Skeletal muscle satellite cell (primary cell): Measurements from ENCODE around the gene CDC42BPG.

ENCODE experiments used
- H3K27me3 ChIP-seq: 2 replicates; pipeline ENCODE4 v1.7.0; 2013; ENCODE audit warnings: low read length; ENCODE audit not compliant: control insufficient read depth, insufficient read depth
- H3K36me3 ChIP-seq: 2 replicates; pipeline ENCODE4 v1.7.0; 2013; ENCODE audit warnings: mild to moderate bottlenecking, control low read depth, low read length; ENCODE audit not compliant: insufficient read depth
- H3K4me1 ChIP-seq: 2 replicates; pipeline ENCODE4 v1.7.0; 2013; ENCODE audit warnings: low read length; ENCODE audit not compliant: control insufficient read depth, insufficient read depth
- H3K4me2 ChIP-seq: 2 replicates; pipeline ENCODE4 v1.7.0; 2013; ENCODE audit warnings: mild to moderate bottlenecking, low read length
- H3K4me3 ChIP-seq: 2 replicates; pipeline ENCODE4 v1.7.0; 2013; ENCODE audit warnings: low read length
- H3K9ac ChIP-seq: 2 replicates; pipeline ENCODE4 v1.7.0; 2013; ENCODE audit warnings: mild to moderate bottlenecking, low read depth, low read length, moderate library complexity
- H3K9me3 ChIP-seq: replicated peaks from 2 replicates; pipeline ENCODE4 v1.7.0; 2013; ENCODE audit warnings: mild to moderate bottlenecking, control low read depth, low read length

The CDC42BPG gene

DNA sequence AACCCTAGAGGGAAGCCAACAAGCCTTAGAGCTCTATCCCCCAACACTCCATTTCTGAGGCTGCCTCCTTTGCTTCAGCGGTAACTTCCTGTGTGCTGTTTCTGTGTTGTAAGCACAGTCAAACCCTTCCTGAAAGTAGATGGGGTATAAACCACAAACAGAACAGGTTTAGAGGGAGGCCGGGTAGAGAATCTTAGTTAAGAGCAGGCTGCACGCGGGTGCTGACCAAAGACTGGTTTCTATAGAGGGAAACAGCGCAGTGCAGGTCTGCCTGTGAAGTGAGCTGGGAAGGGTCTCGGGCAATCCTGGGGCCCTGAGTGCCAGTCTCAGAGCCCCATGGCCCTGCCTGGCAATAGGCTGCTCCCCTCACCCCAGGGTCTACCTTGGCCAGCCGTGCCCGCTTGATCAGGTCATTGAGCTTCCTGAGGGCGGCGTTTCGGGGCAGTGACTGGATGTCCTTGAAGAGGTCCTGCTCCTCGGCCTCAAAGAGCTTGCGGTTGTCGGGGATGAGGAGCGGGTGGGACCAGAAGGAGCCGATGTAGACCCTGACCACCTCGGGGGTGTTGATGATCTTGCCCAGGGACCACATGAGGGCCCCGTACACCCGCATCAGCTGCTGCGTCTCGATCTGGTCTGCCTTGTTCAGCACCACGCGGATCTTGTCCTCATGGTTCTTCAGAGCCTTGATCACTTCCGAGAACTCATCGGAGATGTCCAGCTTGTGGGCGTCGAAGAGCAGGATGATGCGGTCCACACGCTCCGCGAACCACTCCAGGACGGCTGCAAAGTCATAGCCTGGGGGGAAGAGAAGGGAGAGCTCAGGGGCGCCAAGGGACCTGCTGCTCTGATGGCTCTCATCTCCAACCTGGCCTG lies 15.3 kb upstream of the CDC42BPG start:
- H3K9ac ChIP-seq, result no peak overlapping the region
- H3K9me3 ChIP-seq, result no peaks in the 10 kb centered on the region
- H3K27me3 ChIP-seq, result no peaks in the 10 kb centered on the region
- no peak overlapping the region for H3K4me2 ChIP-seq
- no peak overlapping the region for H3K4me3 ChIP-seq
- H3K4me1 ChIP-seq, result peaks cover 60% of the 10 kb centered on the region
- peaks cover 25% of the 10 kb centered on the region for H3K36me3 ChIP-seq

DNA sequence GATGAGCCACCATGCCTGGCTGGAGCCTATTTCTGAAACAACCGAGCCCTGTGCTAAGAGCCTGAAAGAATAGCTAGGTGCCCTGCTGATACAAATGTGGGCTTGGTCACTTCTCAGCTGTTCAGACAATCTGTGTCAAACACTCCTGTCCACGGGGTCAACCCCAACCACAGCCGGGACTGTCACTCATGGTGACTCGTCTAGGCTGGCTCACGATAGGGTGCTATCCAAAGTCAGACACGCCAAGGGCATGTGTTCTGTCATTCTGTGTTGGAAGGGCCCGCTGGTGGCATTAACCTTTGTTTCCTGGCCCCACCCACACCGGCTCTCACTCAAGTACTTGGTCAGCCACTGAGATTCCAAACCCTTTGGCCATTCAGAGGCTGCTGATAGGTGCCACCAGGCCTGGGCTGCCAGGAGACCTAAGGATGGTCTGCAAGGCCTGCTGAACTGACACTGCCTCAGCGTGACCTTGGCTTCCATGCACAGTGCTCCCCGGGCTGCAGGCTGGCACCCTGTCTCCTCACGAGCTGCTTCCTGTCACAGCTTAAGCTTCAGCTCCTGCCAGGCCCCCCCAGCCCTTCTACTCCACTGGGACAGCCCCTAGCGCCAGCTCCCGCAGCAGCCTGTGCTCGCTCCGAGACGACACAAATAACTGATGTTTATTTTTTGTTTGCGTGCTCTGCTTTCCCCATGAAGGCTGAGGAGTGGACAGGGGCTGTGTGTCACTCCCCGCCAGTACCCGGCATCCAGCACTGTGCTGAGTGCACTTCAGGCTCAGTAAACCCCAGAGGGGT lies 14.2 kb upstream of the CDC42BPG start:
- Histone ChIP-seq H3K27me3 (no peaks in the 10 kb centered on the region), H3K4me3 (no peak overlapping the region), H3K36me3 (peaks cover 36% of the 10 kb centered on the region), H3K9ac (no peak overlapping the region), H3K4me2 (no peak overlapping the region), H3K4me1 (peaks cover 60% of the 10 kb centered on the region), H3K9me3 (no peaks in the 10 kb centered on the region)

DNA sequence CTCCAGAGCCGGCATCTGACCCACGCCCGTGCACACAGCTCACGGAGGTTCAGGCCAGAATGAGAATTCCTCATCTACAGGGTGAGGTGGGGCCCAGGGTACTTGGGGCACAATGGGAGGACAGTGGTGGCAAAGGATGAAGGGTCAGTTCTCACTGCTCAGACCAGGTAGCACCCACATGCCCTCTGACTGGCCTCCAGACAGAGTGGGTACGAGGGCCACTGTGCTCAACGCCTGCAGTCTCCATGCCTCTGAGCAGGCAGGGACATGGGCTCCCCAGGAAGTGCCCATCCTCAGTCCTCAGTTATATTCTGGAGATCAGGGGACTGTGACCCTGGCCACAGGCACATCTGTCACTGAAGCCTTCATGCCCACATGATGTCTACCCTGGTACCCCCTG lies 13.0 kb upstream of the CDC42BPG start:
- Histone ChIP-seq H3K4me3 (no peak overlapping the region), H3K27me3 (no peaks in the 10 kb centered on the region), H3K36me3 (peaks cover 41% of the 10 kb centered on the region), H3K9ac (no peak overlapping the region), H3K9me3 (no peaks in the 10 kb centered on the region), H3K4me2 (no peak overlapping the region), H3K4me1 (peaks cover 52% of the 10 kb centered on the region)

DNA sequence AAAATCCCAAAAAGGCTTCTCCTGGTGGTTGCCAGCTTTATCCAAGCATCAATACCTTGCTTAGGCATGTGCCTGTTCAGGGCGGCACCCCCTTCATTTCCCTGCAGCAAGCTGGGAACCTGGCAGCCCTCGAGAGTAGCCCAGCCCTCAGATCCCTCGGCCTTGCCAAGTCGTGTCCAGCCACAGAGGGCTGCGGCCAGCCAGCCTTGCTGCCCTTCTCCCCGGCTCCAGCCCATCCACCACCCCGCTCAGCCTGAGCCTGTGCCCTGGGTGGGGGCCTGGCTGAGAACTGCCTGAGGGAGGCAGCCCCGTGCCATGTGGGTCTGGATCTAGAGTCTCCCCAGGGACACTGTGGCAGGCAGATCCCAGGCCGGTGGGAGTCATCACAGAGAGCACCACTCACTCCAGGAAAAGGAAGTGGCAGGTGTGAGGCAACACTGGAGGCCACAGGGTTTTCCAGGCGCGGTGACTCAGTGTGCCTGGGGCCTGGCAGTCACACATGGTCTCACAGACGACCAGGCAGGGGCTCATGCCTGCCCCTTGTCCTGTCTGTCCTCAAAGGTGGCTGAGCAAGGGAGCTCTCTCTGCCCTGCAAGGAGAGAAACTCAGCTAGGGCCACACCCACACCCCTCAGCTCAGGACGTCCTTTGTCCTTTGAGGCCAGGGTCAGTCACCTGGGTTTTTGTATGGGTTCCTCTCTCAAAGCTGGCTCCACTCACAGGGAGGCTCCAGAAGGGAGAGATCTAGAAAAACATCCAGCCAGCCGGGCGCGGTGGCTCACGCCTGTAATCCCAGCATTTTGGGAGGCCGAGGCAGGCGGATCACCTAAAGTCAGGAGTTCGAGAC lies 12.2 kb upstream of the CDC42BPG start:
- H3K36me3 ChIP-seq, result peaks cover 48% of the 10 kb centered on the region
- H3K27me3 ChIP-seq, result no peaks in the 10 kb centered on the region
- H3K9ac ChIP-seq, result peak overlapping the region; percentile 61
- H3K4me1 ChIP-seq, result peaks cover 48% of the 10 kb centered on the region
- peak overlapping the region; percentile 12 for H3K4me3 ChIP-seq
- no peaks in the 10 kb centered on the region for H3K9me3 ChIP-seq
- peak overlapping the region; percentile 37 for H3K4me2 ChIP-seq

DNA sequence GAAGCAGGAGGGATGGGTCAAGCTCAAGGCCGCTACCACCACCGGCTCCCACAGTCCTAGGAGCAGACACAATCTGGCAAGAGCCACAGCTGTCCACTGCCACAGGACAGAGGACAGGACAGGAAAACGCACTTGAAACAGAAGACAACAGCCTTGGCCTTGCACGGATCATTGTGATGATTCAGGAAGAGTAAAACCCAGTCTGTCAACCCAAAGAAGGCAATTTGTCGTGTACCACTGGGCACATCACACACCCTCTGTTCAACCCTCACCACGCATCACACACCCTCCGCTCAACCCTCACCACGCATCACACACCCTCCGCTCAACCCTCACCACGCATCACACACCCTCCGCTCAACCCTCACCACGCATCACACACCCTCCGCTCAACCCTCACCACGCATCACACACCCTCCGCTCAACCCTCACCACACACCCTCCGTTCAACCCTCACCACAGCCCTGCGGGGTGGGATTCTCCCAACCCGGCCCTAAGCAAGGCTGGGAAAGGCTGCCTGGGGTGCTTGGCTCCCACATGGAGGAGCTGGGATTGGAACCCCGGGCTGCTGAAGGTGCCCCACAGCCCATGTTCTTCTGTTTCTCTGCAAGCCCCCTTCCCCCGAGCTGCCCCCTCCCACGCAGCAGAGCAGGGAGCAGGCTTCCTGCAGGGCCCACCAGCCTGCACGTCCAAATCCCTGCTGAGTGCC lies 11.3 kb upstream of the CDC42BPG start:
- Histone ChIP-seq H3K4me1 (peaks cover 54% of the 10 kb centered on the region), H3K4me3 (peak overlapping the region; percentile 48), H3K9ac (peak overlapping the region; percentile 61), H3K36me3 (peaks cover 48% of the 10 kb centered on the region), H3K4me2 (peak overlapping the region; percentile 37), H3K9me3 (no peaks in the 10 kb centered on the region), H3K27me3 (no peaks in the 10 kb centered on the region)

DNA sequence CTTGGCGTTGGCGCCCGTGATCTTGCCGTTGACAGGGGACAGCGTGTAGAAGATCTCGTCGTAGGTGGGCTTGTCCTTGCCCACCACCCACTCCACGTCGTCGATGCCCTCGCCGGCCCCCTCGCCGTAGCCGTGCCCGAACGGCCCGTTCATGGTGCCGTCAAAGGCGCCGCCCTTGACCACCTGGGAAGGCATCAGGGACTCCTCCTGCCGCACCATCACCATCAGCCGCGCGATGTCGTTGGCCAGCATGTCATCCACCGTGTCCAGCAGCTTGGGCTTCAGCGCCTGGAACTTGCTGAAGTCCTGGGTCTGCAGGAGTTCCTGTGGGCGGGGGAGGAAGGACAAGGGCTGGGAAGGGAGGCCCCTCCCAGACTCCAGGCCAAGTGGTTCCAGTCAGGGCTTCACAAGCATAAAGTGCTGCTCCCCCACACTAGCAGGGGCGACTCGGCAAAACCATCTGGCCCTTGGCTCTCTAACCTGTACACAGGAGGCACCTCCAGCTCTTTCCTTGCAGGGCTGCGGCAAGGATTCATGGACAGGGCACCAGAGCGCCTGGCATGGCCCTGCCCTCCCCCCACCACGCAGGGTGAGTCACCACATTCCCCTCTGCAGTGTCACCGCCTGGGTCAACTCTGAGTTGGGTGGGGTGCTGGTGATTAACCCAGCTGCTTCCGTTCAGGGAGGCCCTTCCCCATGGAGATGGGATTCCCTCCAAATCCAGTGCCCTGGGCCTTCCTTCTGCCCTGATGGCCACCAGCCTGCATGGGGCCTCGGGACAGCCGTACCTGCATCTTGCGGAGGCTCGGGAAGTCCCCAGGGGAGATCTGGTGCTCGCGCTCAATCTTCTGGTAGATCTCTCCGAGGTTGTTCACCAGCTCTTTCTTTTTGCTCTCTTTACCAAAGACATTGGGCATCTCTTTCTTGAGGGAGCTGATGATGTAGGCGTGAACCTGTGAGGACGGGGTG lies 10.4 kb upstream of the CDC42BPG start:
- Histone ChIP-seq H3K4me3 (peak overlapping the region; percentile 56), H3K4me2 (peak overlapping the region; percentile 79), H3K27me3 (no peaks in the 10 kb centered on the region), H3K36me3 (peaks cover 45% of the 10 kb centered on the region), H3K9me3 (no peaks in the 10 kb centered on the region), H3K4me1 (peaks cover 59% of the 10 kb centered on the region), H3K9ac (peak overlapping the region; percentile 67)

DNA sequence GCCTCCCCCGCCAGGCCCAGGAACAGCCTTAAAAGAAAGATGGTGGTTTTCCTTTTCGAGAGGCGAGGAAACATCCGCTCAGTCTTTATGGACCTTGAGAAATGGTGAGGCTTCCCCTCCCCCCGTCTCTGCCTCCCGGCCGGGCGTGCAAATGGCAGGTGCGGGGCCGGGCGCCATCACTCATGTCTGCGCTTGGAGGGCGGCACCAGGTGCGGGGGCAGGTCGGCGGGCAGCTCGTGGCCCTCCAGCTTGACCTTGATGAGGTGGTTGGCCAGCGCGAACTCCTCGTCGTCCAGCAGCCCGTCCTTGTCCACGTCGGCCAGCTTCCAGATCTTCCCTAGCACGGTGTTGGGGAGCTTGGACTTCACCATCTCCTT lies 9.7 kb upstream of the CDC42BPG start:
- Histone ChIP-seq H3K36me3 (peaks cover 39% of the 10 kb centered on the region), H3K9me3 (no peaks in the 10 kb centered on the region), H3K9ac (peak overlapping the region; percentile 67), H3K4me2 (peak overlapping the region; percentile 79), H3K4me3 (peak overlapping the region; percentile 56), H3K4me1 (peaks cover 62% of the 10 kb centered on the region), H3K27me3 (no peaks in the 10 kb centered on the region)

DNA sequence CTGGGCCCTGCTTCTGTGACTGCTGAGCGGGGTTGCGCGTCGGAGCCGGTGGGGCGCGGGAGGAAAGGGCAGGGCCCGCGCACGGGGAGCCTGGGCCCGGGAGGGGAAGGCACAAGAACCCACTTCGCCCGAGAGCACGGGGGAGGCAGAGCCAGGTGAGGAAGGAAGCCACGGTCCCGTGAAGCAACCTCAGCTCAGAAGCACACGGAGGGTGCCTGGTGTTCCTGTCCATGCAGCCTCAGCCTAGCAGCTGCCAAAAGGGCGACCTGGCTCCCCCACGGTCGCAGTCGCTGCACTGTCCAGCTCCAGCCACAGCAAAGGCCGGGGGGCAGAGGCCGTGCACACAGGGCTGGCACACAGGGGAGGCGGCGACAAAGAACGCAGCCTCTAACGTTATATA lies 9.3 kb upstream of the CDC42BPG start:
- Histone ChIP-seq H3K9ac (no peak overlapping the region), H3K4me1 (peaks cover 58% of the 10 kb centered on the region), H3K36me3 (peaks cover 38% of the 10 kb centered on the region)

DNA sequence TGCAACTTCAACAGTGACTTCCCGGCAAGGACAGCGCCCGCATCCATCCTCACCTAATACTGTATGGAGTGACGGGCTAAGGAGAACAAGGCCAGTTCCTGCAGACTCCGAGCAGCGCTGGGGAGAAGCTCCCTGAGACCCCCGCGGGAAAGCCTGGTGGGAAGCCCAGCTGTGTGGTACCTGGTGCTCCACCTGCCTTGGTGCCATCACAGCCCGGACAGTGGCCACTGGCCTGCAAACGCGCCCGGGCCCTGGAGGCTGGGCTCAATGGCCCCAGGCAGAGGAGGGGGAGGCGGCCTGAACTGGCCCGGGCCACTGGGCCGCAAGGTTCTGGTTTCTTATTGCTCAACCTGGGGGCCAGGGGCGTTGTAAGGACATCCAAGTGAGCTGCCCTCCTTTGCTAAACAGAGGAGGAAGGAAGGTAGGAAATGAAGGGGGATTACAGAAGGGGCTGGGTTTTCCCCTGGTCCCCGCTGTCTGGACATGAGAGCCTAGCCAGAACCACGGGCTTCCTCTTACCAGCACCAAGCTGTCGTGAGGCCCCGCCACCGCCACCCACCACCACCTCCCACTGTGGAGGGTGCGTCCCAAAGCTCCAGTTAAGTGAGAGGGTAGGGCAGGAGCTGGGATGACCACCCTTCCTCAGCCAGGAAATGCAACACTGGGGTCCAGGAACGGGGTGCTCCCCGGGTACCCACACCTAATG lies 8.5 kb upstream of the CDC42BPG start:
- H3K4me2 ChIP-seq, result no peak overlapping the region

More for the DNA sequence above, 9.3 kb upstream of the CDC42BPG start:
- Histone ChIP-seq H3K27me3 (no peaks in the 10 kb centered on the region), H3K4me2 (peak overlapping the region; percentile 79), H3K4me3 (no peak overlapping the region), H3K9me3 (no peaks in the 10 kb centered on the region)

More for the DNA sequence above, 8.5 kb upstream of the CDC42BPG start:
- peaks cover 34% of the 10 kb centered on the region for H3K36me3 ChIP-seq
- no peaks in the 10 kb centered on the region for H3K27me3 ChIP-seq
- no peak overlapping the region for H3K9ac ChIP-seq
- H3K4me1 ChIP-seq, result peaks cover 53% of the 10 kb centered on the region
- H3K9me3 ChIP-seq, result no peaks in the 10 kb centered on the region
- H3K4me3 ChIP-seq, result no peak overlapping the region
